Activated CD4-positive, alpha-beta memory T cell treated with anti-CD3 and anti-CD28 coated beads for 36 hours (primary cell): ENCODE measurements around the gene CYSTM1. TPM values are rescaled to one million over a fixed set of nuclear protein-coding genes. Genes with fewer than 3 reads are reported as not detected.

Experiments
- CTCF ChIA-PET: fragments of 350-600 bp; sonication (Branson Sonifier 250); formaldehyde crosslinking; loops from one replicate; lab custom pipeline; 2021; ENCODE audit warnings: antibody characterized with exemption, inconsistent platforms; lab: Charles Lee
- POLR2A ChIA-PET: fragments of 350-600 bp; sonication (Branson Sonifier 250); formaldehyde crosslinking; loops from one replicate; lab custom pipeline; 2021; ENCODE audit warnings: antibody characterized with exemption; lab: Charles Lee
- DNase-seq: peaks from one replicate; pipeline ENCODE4 v3.0.0-alpha.2; 2020
- H3K27ac Mint-ChIP-seq: one replicate; pipeline ENCODE4 v1.8.0; 2021; ENCODE audit warnings: mixed read lengths
- H3K27me3 Mint-ChIP-seq: one replicate; pipeline ENCODE4 v1.8.0; 2021; ENCODE audit warnings: mixed read lengths
- H3K36me3 Mint-ChIP-seq: one replicate; pipeline ENCODE4 v1.8.0; 2021; ENCODE audit warnings: mixed read lengths
- H3K4me1 Mint-ChIP-seq: one replicate; pipeline ENCODE4 v1.8.0; 2021; ENCODE audit warnings: low read depth, mixed read lengths
- H3K4me3 Mint-ChIP-seq: one replicate; pipeline ENCODE4 v1.8.0; 2021; ENCODE audit warnings: mild to moderate bottlenecking, mixed read lengths
- H3K9me3 Mint-ChIP-seq: one replicate; pipeline ENCODE4 v1.8.0; 2021; ENCODE audit warnings: mixed read lengths
- intact Hi-C: fragments of 100-400 bp; cut with micrococcal nuclease; formaldehyde crosslinking; loops from one replicate; pipeline ENCODE4 v1.15.1; 2023
- total RNA-seq, 2 experiments: library from RNA; stranded (reverse); gene quantifications; one replicate each; pipeline ENCODE4 v1.2.3, GENCODE V29; 2021

Gene CYSTM1
- total RNA-seq, 2 experiments from 2014 or later, result 25.2 to 26.5 TPM

DNA sequence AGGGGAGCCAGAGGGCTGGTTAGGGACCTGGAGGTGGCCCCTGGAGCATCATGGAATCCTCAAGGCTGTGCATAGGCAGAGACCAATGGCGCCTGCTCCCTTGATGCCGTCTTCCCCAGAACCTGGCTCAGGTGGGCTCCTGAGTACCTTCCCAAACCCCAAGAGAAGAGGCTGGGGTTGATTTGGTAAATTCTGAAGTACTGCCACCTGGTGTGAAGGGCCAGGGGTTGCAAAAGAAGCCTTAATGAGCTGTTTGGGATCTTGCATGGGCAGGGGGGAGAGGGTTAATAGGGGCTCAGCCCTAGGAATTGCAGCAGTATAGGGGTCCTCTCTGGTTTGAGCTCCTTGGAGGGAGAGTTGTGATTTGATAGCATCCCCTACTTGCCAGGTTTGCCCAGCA, 52.1 kb downstream of the CYSTM1 start:
- Mint-ChIP-seq H3K9me3 (no peaks in the 10 kb centered on the region), H3K27me3 (no peaks in the 10 kb centered on the region), H3K4me3 (no peak overlapping the region), H3K36me3 (no peaks in the 10 kb centered on the region), H3K4me1 (peaks cover 4% of the 10 kb centered on the region), H3K27ac (no peak overlapping the region)
- ChIA-PET POLR2A (no interaction called here), CTCF (interaction anchor here (0.9 to 1.2 kb wide), 2 partner anchors 9 to 125 kb away, joined by 3 to 5 read pairs; no protein-coding TSS in a partner anchor)
- no peak for DNase-seq
- intact Hi-C loops, result no loop called here

DNA sequence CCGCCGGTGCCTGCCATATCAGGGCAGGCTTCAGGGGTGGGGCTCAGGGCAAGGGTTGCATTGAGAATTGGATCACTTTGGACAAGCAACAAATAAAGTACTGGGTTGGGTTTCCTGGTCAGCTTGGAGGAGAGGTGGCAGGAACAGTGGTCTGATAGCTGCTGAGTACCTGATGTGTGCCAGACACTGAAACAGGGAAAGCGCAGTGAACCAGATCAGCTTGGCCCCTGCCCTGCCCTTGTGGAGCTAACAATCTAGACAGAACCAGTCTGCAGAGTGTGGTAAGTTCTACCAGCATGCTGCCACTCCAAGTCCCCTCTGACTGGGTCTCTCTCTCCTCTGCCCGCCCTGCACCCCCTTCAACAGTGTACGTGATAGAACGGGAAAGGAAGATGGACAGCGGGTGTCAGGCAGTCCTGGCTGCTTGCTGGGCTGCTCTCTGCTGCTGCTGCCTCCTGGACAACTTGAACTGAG, 53.4 kb downstream of the CYSTM1 start:
- ChIA-PET CTCF (interaction anchor here (1.1 to 1.3 kb wide), 2 partner anchors 9 to 135 kb away, joined by 4 read pairs; no protein-coding TSS in a partner anchor), POLR2A (no interaction called here)
- intact Hi-C loops, result no loop called here
- DNase-seq, result no peak
- Mint-ChIP-seq H3K36me3 (no peaks in the 10 kb centered on the region), H3K27ac (no peak overlapping the region), H3K9me3 (no peaks in the 10 kb centered on the region), H3K4me1 (no peaks in the 10 kb centered on the region), H3K4me3 (no peak overlapping the region), H3K27me3 (no peaks in the 10 kb centered on the region)

DNA sequence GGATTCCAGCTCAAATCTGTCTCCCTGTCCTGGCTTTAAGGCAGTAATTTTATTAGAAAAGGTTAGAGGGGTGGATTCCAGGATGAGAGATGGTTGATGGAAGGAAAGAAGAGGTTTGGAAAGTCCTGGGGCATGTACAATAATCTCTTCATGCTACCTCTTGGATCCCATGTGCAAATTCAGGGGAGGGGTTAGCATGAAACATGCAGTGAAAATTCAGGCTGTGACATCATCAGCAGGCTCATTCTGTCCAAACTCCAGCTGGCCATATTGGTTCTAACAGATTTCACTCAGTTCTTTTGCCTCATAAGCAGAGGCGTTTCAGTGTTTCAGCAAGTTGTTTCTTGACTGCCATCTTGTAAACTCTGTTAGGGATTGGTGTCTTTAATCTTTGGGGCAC, 55.4 kb downstream of the CYSTM1 start:
- Mint-ChIP-seq H3K36me3 (no peaks in the 10 kb centered on the region), H3K4me1 (no peaks in the 10 kb centered on the region), H3K4me3 (no peak overlapping the region), H3K27me3 (no peaks in the 10 kb centered on the region), H3K9me3 (no peaks in the 10 kb centered on the region), H3K27ac (no peak overlapping the region)
- ChIA-PET POLR2A (no interaction called here), CTCF (interaction anchor here (1.2 kb wide), 1 partner anchor 10 kb away, joined by 5 read pairs; no protein-coding TSS in a partner anchor)
- intact Hi-C loops, result no loop called here
- DNase-seq, result no peak

DNA sequence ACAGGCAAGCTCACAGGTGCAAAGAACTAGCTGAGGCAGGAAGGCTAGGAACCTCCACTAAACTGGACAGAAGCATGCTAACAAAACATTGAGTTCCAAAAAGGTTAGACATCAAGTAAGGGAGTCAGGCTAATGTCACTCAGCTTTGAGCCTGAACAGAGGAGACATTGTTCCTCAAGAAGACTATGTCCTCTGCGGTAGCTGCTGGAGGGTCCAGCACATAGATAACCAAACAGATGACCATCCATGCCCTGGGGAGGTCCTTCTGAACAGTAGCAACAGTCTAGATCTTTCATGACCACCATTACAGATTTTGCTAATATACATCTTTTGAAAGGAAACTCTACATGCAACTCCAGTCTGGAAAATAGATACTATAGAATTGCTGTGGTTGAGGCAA, 57.7 kb downstream of the CYSTM1 start:
- H3K4me3 Mint-ChIP-seq, result no peak overlapping the region
- CTCF ChIA-PET, result interaction anchor here (0.8 to 2.5 kb wide), 4 partner anchors 11 to 130 kb away, joined by 3 to 10 read pairs (median 4); no protein-coding TSS in a partner anchor
- intact Hi-C loops, result no loop called here
- POLR2A ChIA-PET, result no interaction called here
- H3K36me3 Mint-ChIP-seq, result no peaks in the 10 kb centered on the region
- DNase-seq, result no peak
- H3K27me3 Mint-ChIP-seq, result no peaks in the 10 kb centered on the region
- H3K4me1 Mint-ChIP-seq, result no peaks in the 10 kb centered on the region
- H3K9me3 Mint-ChIP-seq, result no peaks in the 10 kb centered on the region
- no peak overlapping the region for H3K27ac Mint-ChIP-seq

DNA sequence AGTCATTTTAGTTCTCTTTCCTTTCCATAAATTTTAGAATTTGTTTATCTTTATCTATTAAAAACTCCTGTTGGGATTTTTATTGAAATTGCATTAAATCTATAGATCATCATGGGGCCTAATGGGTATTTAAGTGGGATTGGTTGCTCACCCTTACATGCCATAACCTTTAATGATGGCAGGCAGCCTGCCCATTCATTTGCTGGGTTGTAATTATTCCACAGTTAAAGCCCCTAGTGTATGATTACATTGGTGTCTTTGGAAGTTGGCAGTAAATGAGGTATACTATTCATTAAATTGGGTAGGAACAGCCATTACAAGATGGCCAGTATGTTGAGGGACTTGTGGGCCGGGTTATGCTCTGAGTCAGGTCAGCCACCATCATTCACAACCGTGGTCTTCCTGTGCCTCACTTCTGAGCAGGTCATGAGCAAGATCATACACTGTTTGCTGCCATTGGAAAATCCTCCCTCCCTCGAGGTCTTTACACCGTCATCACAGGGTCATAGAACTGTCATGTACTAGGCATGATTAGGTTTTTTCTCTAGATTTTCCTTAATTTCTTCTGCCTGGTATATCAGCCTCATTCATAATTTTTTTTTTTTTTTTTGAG, 59.5 kb downstream of the CYSTM1 start:
- DNase-seq, result no peak
- H3K4me3 Mint-ChIP-seq, result no peak overlapping the region
- H3K27me3 Mint-ChIP-seq, result no peaks in the 10 kb centered on the region
- POLR2A ChIA-PET, result no interaction called here
- CTCF ChIA-PET, result interaction anchor here (1.1 to 1.5 kb wide), 2 partner anchors 10 to 115 kb away, joined by 4 read pairs; no protein-coding TSS in a partner anchor
- no peaks in the 10 kb centered on the region for H3K4me1 Mint-ChIP-seq
- intact Hi-C loops, result no loop called here
- H3K9me3 Mint-ChIP-seq, result no peaks in the 10 kb centered on the region
- no peaks in the 10 kb centered on the region for H3K36me3 Mint-ChIP-seq
- no peak overlapping the region for H3K27ac Mint-ChIP-seq

DNA sequence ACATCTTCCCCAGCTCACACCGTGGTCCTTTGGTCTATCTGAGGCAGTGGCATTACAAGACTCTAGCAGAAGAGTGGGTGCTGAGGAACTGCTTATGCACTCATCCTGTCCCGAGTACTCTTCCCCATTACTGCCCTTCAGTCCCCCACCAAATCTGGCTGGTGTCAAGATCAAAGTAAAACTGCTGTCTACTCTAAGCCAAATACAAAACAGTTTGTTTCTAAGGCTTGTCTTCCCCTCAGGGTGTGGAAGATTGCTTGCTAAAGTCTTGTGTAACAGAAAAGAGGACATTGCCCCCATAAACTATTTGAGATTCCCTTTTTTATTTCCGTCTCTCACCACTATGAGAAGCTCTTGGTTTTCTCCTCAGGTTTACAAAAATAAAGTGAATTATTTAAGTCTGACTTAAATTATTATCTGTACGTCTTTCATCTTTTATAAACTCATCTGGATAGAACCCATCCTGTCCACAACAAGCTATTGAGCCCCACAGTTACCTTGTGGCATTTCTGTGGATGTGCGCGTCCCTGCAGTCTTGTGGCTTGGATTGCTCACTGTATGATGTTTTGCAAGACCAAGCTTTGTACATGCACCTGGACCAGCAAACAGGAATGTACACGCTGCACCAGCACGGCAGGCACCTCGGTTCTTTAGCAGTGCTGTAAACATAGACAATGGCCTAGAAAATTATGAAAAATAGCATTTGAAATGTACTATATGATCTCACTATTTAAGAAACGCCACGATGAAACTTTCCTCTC, 61.0 kb downstream of the CYSTM1 start:
- no peak overlapping the region for H3K27ac Mint-ChIP-seq
- H3K9me3 Mint-ChIP-seq, result no peaks in the 10 kb centered on the region
- ChIA-PET POLR2A (no interaction called here), CTCF (interaction anchor here (0.9 to 14.1 kb wide), 7 partner anchors 7 to 400 kb away, joined by 3 to 744 read pairs (median 4); partner anchors contain the start of gene HBEGF)
- no peak for DNase-seq
- peaks cover 2% of the 10 kb centered on the region for H3K4me1 Mint-ChIP-seq
- H3K4me3 Mint-ChIP-seq, result no peak overlapping the region
- H3K36me3 Mint-ChIP-seq, result no peaks in the 10 kb centered on the region
- intact Hi-C loops, result no loop called here
- H3K27me3 Mint-ChIP-seq, result no peaks in the 10 kb centered on the region

DNA sequence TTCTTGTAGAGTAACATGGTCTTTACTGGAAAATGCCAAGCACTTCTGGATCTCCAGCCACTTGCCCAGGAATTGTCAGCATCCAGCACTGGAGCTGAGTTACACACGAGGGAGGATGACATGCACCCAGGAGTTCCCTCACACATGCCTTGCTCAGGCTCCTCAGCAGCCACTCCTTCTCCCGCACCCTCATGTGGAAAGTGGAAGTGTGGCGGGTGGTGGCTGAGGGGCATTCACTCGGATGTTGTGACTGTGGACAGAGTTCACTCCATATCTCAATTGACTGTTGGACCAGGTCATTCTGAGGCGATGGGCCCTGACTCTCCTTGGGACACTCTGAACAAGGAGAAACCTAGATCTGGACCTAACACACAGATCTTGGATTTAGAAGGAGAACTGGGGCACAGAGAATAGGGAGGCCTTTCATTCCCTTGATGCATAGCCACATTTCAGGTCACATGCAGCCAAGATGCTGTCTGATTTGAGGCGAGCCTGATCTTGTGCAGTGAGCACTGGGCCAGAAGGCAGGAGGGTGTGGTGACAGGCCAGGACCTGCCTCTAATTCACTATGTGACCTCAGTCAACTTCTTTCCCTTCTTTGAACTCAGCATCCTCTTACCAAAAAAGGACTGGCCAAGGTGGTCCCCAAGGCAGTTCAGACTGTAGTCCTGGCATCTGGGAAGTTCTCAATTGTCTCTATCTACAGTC, 62.1 kb downstream of the CYSTM1 start:
- no peak for DNase-seq
- Mint-ChIP-seq H3K4me3 (no peak overlapping the region), H3K27me3 (no peaks in the 10 kb centered on the region), H3K4me1 (peaks cover 2% of the 10 kb centered on the region), H3K27ac (no peak overlapping the region), H3K9me3 (no peaks in the 10 kb centered on the region), H3K36me3 (no peaks in the 10 kb centered on the region)
- ChIA-PET POLR2A (no interaction called here), CTCF (interaction anchor here (1.0 to 14.1 kb wide), 8 partner anchors 7 to 399 kb away, joined by 3 to 744 read pairs (median 7); partner anchors contain the start of genes HBEGF and SLC4A9)
- intact Hi-C loops, result no loop called here

DNA sequence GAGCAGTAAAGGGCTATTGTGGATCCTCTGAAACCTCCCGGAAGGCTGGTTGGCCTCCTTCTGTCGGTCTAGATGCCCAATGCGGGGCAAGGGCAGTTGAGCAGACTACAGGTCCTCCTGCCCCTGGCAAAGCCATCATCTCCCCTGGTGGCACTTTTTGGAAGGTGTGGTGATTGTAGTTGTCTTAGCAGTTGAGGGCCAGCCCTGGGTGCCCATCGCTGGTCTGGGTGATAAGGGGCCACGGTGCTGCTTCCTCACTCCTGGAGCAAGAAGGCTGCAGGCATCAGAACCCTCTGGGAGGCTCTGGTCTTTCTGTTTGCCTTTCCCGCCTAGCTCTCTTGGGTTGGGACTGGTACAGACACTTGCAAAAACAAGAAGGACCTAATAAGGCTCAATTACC, 63.8 kb downstream of the CYSTM1 start:
- CTCF ChIA-PET, result interaction anchor here (1.0 to 14.1 kb wide), 8 partner anchors 15 to 125 kb away, joined by 3 to 744 read pairs (median 14); partner anchors contain the start of genes HBEGF, PFDN1 and SLC4A9
- intact Hi-C loops, result no loop called here
- H3K27ac Mint-ChIP-seq, result no peak overlapping the region

DNA sequence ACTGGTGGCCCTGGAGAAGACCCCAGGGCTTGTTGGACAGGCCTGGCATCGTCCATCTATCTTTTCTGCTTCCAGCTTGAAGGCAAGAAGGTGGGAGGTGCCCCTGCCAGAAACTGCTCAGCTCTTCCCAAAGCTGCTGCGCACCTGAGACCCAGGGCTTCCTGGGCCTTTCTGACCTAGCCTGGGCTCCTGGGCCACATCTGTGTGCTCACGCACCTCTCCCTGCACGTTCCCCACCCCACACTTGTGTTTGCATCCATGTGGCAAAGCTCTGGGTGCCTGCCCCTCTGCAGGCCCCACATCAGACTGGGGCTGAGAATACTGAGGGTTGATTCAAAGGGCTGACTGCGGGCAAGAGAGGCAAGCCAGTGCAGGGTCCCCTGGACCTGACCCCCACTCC, 64.5 kb downstream of the CYSTM1 start:
- H3K4me3 Mint-ChIP-seq, result no peak overlapping the region
- ChIA-PET CTCF (interaction anchor here (0.6 to 14.1 kb wide), 31 partner anchors 8 to 683 kb away, joined by 3 to 744 read pairs (median 4); partner anchors contain the start of genes HBEGF, PFDN1 and SLC4A9), POLR2A (no interaction called here)
- H3K27ac Mint-ChIP-seq, result no peak overlapping the region
- no peaks in the 10 kb centered on the region for H3K27me3 Mint-ChIP-seq
- no peak for DNase-seq
- peaks cover 2% of the 10 kb centered on the region for H3K36me3 Mint-ChIP-seq
- no peaks in the 10 kb centered on the region for H3K9me3 Mint-ChIP-seq
- H3K4me1 Mint-ChIP-seq, result peaks cover 3% of the 10 kb centered on the region
- intact Hi-C loops, result no loop called here

More for the DNA sequence above, 63.8 kb downstream of the CYSTM1 start:
- H3K36me3 Mint-ChIP-seq, result no peaks in the 10 kb centered on the region
- H3K4me3 Mint-ChIP-seq, result no peak overlapping the region
- H3K27me3 Mint-ChIP-seq, result no peaks in the 10 kb centered on the region
- no peak for DNase-seq
- peaks cover 2% of the 10 kb centered on the region for H3K4me1 Mint-ChIP-seq
- no peaks in the 10 kb centered on the region for H3K9me3 Mint-ChIP-seq
- POLR2A ChIA-PET, result no interaction called here

DNA sequence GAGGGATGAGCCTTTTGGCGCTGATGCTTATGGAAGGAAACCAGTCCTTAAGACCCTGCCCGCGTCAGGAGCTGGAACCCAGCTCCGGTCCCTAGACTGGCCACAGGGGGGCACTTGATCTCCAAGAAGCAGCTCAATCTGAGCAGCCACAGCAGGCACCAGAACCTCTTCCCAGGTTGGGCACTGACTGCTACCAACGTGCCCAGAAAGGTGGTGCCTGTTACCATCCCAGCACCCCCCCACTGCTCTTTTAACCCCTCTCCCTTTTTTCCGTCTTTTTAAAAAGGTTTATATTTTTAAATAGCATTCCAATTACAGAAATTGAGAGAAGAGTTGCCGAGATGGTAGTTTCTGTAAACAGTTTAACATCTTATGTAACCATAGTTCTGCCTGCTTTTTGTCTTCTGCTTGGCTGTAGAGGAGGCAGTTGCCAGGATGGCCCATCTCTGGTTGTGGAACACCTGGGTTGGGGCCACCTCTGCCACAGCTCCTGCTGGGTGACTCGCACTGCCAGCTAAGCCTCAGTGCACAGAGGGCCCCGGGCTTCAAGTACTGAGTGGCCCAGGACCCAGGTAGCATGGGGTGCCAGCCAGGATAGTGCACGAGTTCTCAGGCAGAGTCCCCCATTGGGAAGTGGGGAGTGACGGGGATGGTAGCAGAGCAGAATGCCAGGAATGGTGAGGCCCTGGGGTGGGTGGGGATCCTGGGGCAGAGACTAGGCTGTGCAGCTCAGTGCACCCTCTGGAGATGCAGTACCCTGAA, 65.1 kb downstream of the CYSTM1 start:
- Mint-ChIP-seq H3K4me3 (no peak overlapping the region), H3K4me1 (peaks cover 9% of the 10 kb centered on the region), H3K27me3 (no peaks in the 10 kb centered on the region), H3K27ac (no peak overlapping the region), H3K36me3 (peaks cover 7% of the 10 kb centered on the region), H3K9me3 (no peaks in the 10 kb centered on the region)
- peak; percentile 78 for DNase-seq
- CTCF ChIA-PET, result interaction anchor here (0.5 to 14.1 kb wide), 33 partner anchors 9 to 683 kb away, joined by 3 to 744 read pairs (median 4); partner anchors contain the start of genes HBEGF, IK, NDUFA2 and PFDN1
- intact Hi-C loops, result loop anchor here (1.0 to 5.0 kb wide), 4 partner anchors 111 to 482 kb away; partner anchors contain the start of gene TMCO6
- POLR2A ChIA-PET, result no interaction called here
